Measurements from ENCODE around the gene CEBPG. TPM values are rescaled to one million over a fixed set of nuclear protein-coding genes. Genes with fewer than 3 reads are reported as not detected.

The CEBPG gene
- polyA plus RNA-seq, 1 donor from 2014 or later, result 67.5 TPM

DNA sequence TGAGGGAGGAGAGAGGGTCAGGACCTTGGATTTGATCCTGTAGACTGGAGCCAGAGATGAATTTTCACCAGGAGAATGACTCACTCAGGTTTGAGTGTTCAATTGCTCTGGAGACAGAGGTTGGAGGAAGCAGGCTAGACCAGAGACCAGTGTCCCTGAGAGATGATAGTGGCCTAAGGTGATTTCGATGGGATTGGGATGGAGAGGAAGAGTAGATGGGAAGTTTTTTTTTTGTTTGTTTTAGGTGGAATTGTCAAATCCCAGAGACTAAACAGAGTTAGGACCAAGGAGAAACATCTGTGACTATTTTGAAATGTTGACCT is 2.3 kb downstream of the CEBPG start:
- H3K27me3 ChIP-seq (ENCODE audit: insufficient read depth, low read depth, low read length), result no peaks in the 10 kb centered on the region

GRCh38 chr19:33376423-33376822 is 2.9 kb downstream of the CEBPG start:
- peaks cover 74% of the 10 kb centered on the region for H3K79me2 ChIP-seq (replicated peaks; ENCODE audit: insufficient read depth, low read length)
- H3K27ac ChIP-seq (ENCODE audit: low read length), result no peak overlapping the region
- no peaks in the 10 kb centered on the region for H3K27me3 ChIP-seq (ENCODE audit: insufficient read depth, low read depth, low read length)
- no peaks in the 10 kb centered on the region for H3F3A ChIP-seq (ENCODE audit: insufficient read depth, low read length, poor library complexity, severe bottlenecking)
- no peak overlapping the region for H3K4me3 ChIP-seq (ENCODE audit: low read length)
- peaks cover under 1% of the 10 kb centered on the region for H3K36me3 ChIP-seq (ENCODE audit: insufficient read depth, low read length)
- no peak overlapping the region for H2AFZ ChIP-seq (ENCODE audit: low read depth, low read length)
- H3K9me2 ChIP-seq (ENCODE audit: insufficient read depth, low read length), result no peaks in the 10 kb centered on the region
- H3K9ac ChIP-seq (ENCODE audit: low read length), result no peak overlapping the region
- H3K4me2 ChIP-seq (ENCODE audit: low read length), result no peak overlapping the region
- no peaks in the 10 kb centered on the region for H3K9me3 ChIP-seq (ENCODE audit: low read length)
- peaks cover 10% of the 10 kb centered on the region for H4K20me1 ChIP-seq (ENCODE audit: insufficient read depth)
- TF ChIP-seq CTCF (IDR thresholded peaks at IDR 0.05; ENCODE audit: poor library complexity, severe bottlenecking) (no peak), POLR2AphosphoS5 (IDR thresholded peaks at IDR 0.05) (no peak), RAD21 (conservative IDR thresholded peaks at IDR 0.05) (no peak), EZH2 (IDR thresholded peaks at IDR 0.05; ENCODE audit: borderline replicate concordance, insufficient read depth, low read length, poor library complexity, severe bottlenecking) (no peak), EP300 (conservative IDR thresholded peaks at IDR 0.05; ENCODE audit: poor library complexity, severe bottlenecking) (no peak), SMC3 (conservative IDR thresholded peaks at IDR 0.05; ENCODE audit: poor library complexity) (no peak), REST (IDR thresholded peaks at IDR 0.05; ENCODE audit: borderline replicate concordance) (no peak)

More for the DNA sequence above, 2.3 kb downstream of the CEBPG start:
- Histone ChIP-seq H3K9me2 (ENCODE audit: insufficient read depth, low read length) (no peaks in the 10 kb centered on the region), H2AFZ (ENCODE audit: low read depth, low read length) (no peak overlapping the region), H3K9me3 (ENCODE audit: low read length) (no peaks in the 10 kb centered on the region), H3K27ac (ENCODE audit: low read length) (no peak overlapping the region), H4K20me1 (ENCODE audit: insufficient read depth) (peaks cover 10% of the 10 kb centered on the region), H3K4me3 (ENCODE audit: low read length) (peak overlapping the region; percentile 80), H3F3A (ENCODE audit: insufficient read depth, low read length, poor library complexity, severe bottlenecking) (no peaks in the 10 kb centered on the region), H3K36me3 (ENCODE audit: insufficient read depth, low read length) (no peaks in the 10 kb centered on the region), H3K9ac (ENCODE audit: low read length) (no peak overlapping the region), H3K79me2 (replicated peaks; ENCODE audit: insufficient read depth, low read length) (peaks cover 68% of the 10 kb centered on the region), H3K4me2 (ENCODE audit: low read length) (peak overlapping the region; percentile 89)
- TF ChIP-seq RAD21 (conservative IDR thresholded peaks at IDR 0.05), result no peak
- TF ChIP-seq MXI1 (conservative IDR thresholded peaks at IDR 0.05; ENCODE audit: poor library complexity, severe bottlenecking), result no peak
- no peak for TF ChIP-seq EZH2 (IDR thresholded peaks at IDR 0.05; ENCODE audit: borderline replicate concordance, insufficient read depth, low read length, poor library complexity, severe bottlenecking)
- TF ChIP-seq EP300 (conservative IDR thresholded peaks at IDR 0.05; ENCODE audit: poor library complexity, severe bottlenecking), result no peak
- no peak for TF ChIP-seq REST (IDR thresholded peaks at IDR 0.05; ENCODE audit: borderline replicate concordance)
- no peak for TF ChIP-seq CTCF (IDR thresholded peaks at IDR 0.05; ENCODE audit: poor library complexity, severe bottlenecking)
- no peak for TF ChIP-seq SMC3 (conservative IDR thresholded peaks at IDR 0.05; ENCODE audit: poor library complexity)
- no peak for TF ChIP-seq POLR2AphosphoS5 (IDR thresholded peaks at IDR 0.05)
- TF ChIP-seq TAF1 (IDR thresholded peaks at IDR 0.05; ENCODE audit: low read depth), result no peak
